ENCODE data around the gene LENG1. TPM values are rescaled to one million over a fixed set of nuclear protein-coding genes. Genes with fewer than 3 reads are reported as not detected.

LENG1 gene
- total RNA-seq, 2 experiments from 2014 or later = 10.2 to 12.8 TPM

GRCh38 chr19:54138489-54139256 is 20.8 kb downstream of the LENG1 start:
- Mint-ChIP-seq H3K4me3 (peak overlapping the region; percentile 90), H3K36me3 (peaks cover 4% of the 10 kb centered on the region), H3K27ac (peak overlapping the region; percentile 90), H3K27me3 (no peaks in the 10 kb centered on the region), H3K4me1 (peaks cover 33% of the 10 kb centered on the region), H3K9me3 (no peaks in the 10 kb centered on the region)
- DNase-seq (no peak), ATAC-seq (ENCODE audit: low read depth) (no peak)
- POLR2A ChIA-PET = interaction anchor here (0.7 to 4.0 kb wide), 4 partner anchors 21 to 62 kb away, joined by 3 to 30 read pairs (median 3); partner anchors contain the start of genes LENG1, MBOAT7, PRPF31 and TFPT

- peak; percentile 53 for DNase-seq
- H3K9me3 Mint-ChIP-seq = no peaks in the 10 kb centered on the region
- peak within 1 kb of the TSS; percentile 90 for H3K27ac Mint-ChIP-seq
- H3K36me3 Mint-ChIP-seq = peaks cover 2% of the 10 kb centered on the region
- peak within 1 kb of the TSS; percentile 90 for H3K4me3 Mint-ChIP-seq
- no peaks in the 10 kb centered on the region for H3K27me3 Mint-ChIP-seq
- ATAC-seq (ENCODE audit: low read depth) = no peak
- peaks cover 33% of the 10 kb centered on the region for H3K4me1 Mint-ChIP-seq
- POLR2A ChIA-PET = interaction anchor here (0.6 to 4.0 kb wide), 14 partner anchors 12 to 1121 kb away, joined by 3 to 38 read pairs (median 4); partner anchors contain the start of genes LENG1, MBOAT7, PRPF31 and RPS9
These were observed 21.6 kb downstream of the LENG1 start, which contains the start of gene CNOT3 for GRCh38 chr19:54137699-54138488. Gene CNOT3 (plus strand): TSS chr19:54137762. CDS start chr19:54142979, 5,217 bp downstream.

- peak; percentile 86 for ATAC-seq (ENCODE audit: low read depth)
- Mint-ChIP-seq H3K4me1 (peaks cover 33% of the 10 kb centered on the region), H3K36me3 (peaks cover 2% of the 10 kb centered on the region), H3K4me3 (peak overlapping the region; percentile 90), H3K9me3 (no peaks in the 10 kb centered on the region), H3K27me3 (no peaks in the 10 kb centered on the region), H3K27ac (peak overlapping the region; percentile 78)
- POLR2A ChIA-PET = interaction anchor here (0.6 to 4.0 kb wide), 19 partner anchors 13 to 1271 kb away, joined by 3 to 38 read pairs (median 4); partner anchors contain the start of genes LENG1, LENG8, MBOAT7 and NDUFA3
- DNase-seq = peak; percentile 96
These were observed 22.4 kb downstream of the LENG1 start for GRCh38 chr19:54136864-54137698.

GRCh38 chr19:54136086-54136863 is 23.2 kb downstream of the LENG1 start:
- DNase-seq (no peak), ATAC-seq (ENCODE audit: low read depth) (no peak)
- Mint-ChIP-seq H3K27me3 (no peaks in the 10 kb centered on the region), H3K4me3 (peak overlapping the region; percentile 90), H3K27ac (peak overlapping the region; percentile 78), H3K9me3 (no peaks in the 10 kb centered on the region), H3K36me3 (peaks cover 2% of the 10 kb centered on the region), H3K4me1 (peaks cover 28% of the 10 kb centered on the region)
- POLR2A ChIA-PET = interaction anchor here (0.7 to 4.0 kb wide), 13 partner anchors 14 to 1272 kb away, joined by 3 to 38 read pairs (median 7); partner anchors contain the start of genes LENG1, LENG8, MBOAT7 and NDUFA3

- ATAC-seq (ENCODE audit: low read depth) (no peak), DNase-seq (no peak)
- Mint-ChIP-seq H3K4me1 (peaks cover 16% of the 10 kb centered on the region), H3K27me3 (no peaks in the 10 kb centered on the region), H3K4me3 (no peak overlapping the region), H3K36me3 (peaks cover under 1% of the 10 kb centered on the region), H3K9me3 (no peaks in the 10 kb centered on the region), H3K27ac (peak overlapping the region; percentile 54)
- POLR2A ChIA-PET = no interaction called here
These were observed 25.4 kb downstream of the LENG1 start for GRCh38 chr19:54133957-54134590.

GRCh38 chr19:54133312-54133956 is 26.1 kb downstream of the LENG1 start:
- POLR2A ChIA-PET = no interaction called here
- ATAC-seq (ENCODE audit: low read depth) (no peak), DNase-seq (no peak)
- Mint-ChIP-seq H3K4me1 (peaks cover 10% of the 10 kb centered on the region), H3K36me3 (no peaks in the 10 kb centered on the region), H3K4me3 (no peak overlapping the region), H3K9me3 (no peaks in the 10 kb centered on the region), H3K27me3 (no peaks in the 10 kb centered on the region), H3K27ac (no peak overlapping the region)

- H3K9me3 Mint-ChIP-seq = no peaks in the 10 kb centered on the region
- peaks cover 1% of the 10 kb centered on the region for H3K36me3 Mint-ChIP-seq
- ATAC-seq (ENCODE audit: low read depth) = no peak
- no peaks in the 10 kb centered on the region for H3K27me3 Mint-ChIP-seq
- POLR2A ChIA-PET = no interaction called here
- peaks cover 3% of the 10 kb centered on the region for H3K4me1 Mint-ChIP-seq
- DNase-seq = no peak
- no peak overlapping the region for H3K27ac Mint-ChIP-seq
- no peak overlapping the region for H3K4me3 Mint-ChIP-seq
These were observed 29.9 kb downstream of the LENG1 start for GRCh38 chr19:54129617-54129996.

GRCh38 chr19:54128796-54129616 is 30.5 kb downstream of the LENG1 start:
- H3K27ac Mint-ChIP-seq = no peak overlapping the region
- H3K27me3 Mint-ChIP-seq = no peaks in the 10 kb centered on the region
- POLR2A ChIA-PET = no interaction called here
- ATAC-seq (ENCODE audit: low read depth) (no peak), DNase-seq (no peak)
- no peak overlapping the region for H3K4me3 Mint-ChIP-seq
- no peaks in the 10 kb centered on the region for H3K4me1 Mint-ChIP-seq
- H3K36me3 Mint-ChIP-seq = peaks cover 1% of the 10 kb centered on the region
- no peaks in the 10 kb centered on the region for H3K9me3 Mint-ChIP-seq

- DNase-seq (no peak), ATAC-seq (ENCODE audit: low read depth) (no peak)
- POLR2A ChIA-PET = no interaction called here
- Mint-ChIP-seq H3K27me3 (no peaks in the 10 kb centered on the region), H3K9me3 (no peaks in the 10 kb centered on the region), H3K4me3 (no peak overlapping the region), H3K27ac (no peak overlapping the region), H3K4me1 (no peaks in the 10 kb centered on the region), H3K36me3 (peaks cover 2% of the 10 kb centered on the region)
These were observed 31.1 kb downstream of the LENG1 start for GRCh38 chr19:54128441-54128725.

GRCh38 chr19:54127688-54128440 is 31.7 kb downstream of the LENG1 start:
- ATAC-seq (ENCODE audit: low read depth) (no peak), DNase-seq (no peak)
- H3K9me3 Mint-ChIP-seq = no peaks in the 10 kb centered on the region
- no peaks in the 10 kb centered on the region for H3K4me1 Mint-ChIP-seq
- H3K4me3 Mint-ChIP-seq = no peak overlapping the region
- peaks cover 4% of the 10 kb centered on the region for H3K36me3 Mint-ChIP-seq
- POLR2A ChIA-PET = no interaction called here
- no peak overlapping the region for H3K27ac Mint-ChIP-seq
- no peaks in the 10 kb centered on the region for H3K27me3 Mint-ChIP-seq

- H3K27me3 Mint-ChIP-seq = no peaks in the 10 kb centered on the region
- no peak overlapping the region for H3K27ac Mint-ChIP-seq
- ATAC-seq (ENCODE audit: low read depth) = no peak
- no peaks in the 10 kb centered on the region for H3K4me1 Mint-ChIP-seq
- H3K9me3 Mint-ChIP-seq = no peaks in the 10 kb centered on the region
- POLR2A ChIA-PET = no interaction called here
- no peak for DNase-seq
- H3K4me3 Mint-ChIP-seq = no peak overlapping the region
- H3K36me3 Mint-ChIP-seq = peaks cover 6% of the 10 kb centered on the region
These were observed 33.8 kb downstream of the LENG1 start for GRCh38 chr19:54125713-54126112.
